BJ (cell line): Measurements from ENCODE around the gene FGFR3. TPM values are rescaled to one million over a fixed set of nuclear protein-coding genes. Genes with fewer than 3 reads are reported as not detected.

Source experiments
- CTCF ChIA-PET: fragments of 350-600 bp; formaldehyde crosslinking; extraction: SDS; loops from one replicate; lab custom pipeline; 2021; ENCODE audit warnings: antibody characterized with exemption, inconsistent platforms; lab: Yijun Ruan, JAX
- POLR2A ChIA-PET: fragments of 300-600 bp; sonication (Branson Sonifier 250); formaldehyde crosslinking; extraction: SDS; loops from one replicate; lab custom pipeline; 2021; ENCODE audit warnings: antibody characterized with exemption; lab: Charles Lee
- DNase-seq: peaks from one replicate; pipeline ENCODE4 v3.0.0-alpha.2; 2011; ENCODE audit warnings: low read depth
- H3K27me3 ChIP-seq: 2 replicates; pipeline ENCODE4 v1.6.0; 2011; ENCODE audit warnings: low read length; ENCODE audit not compliant: control insufficient read depth, insufficient read depth
- H3K36me3 ChIP-seq: 2 replicates; pipeline ENCODE4 v1.5.1; 2011; ENCODE audit warnings: low read length; ENCODE audit not compliant: control insufficient read depth, insufficient read depth
- H3K4me3 ChIP-seq: 2 replicates; pipeline ENCODE4 v1.5.1; 2011; ENCODE audit warnings: low read depth, mild to moderate bottlenecking, control low read depth, low read length
- polyA plus RNA-seq: library from polyadenylated mRNA; depleted of rRNA; stranded (reverse); fragments of >200 nt; gene quantifications from 2 replicates; pipeline ENCODE4 v1.2.3, GENCODE V29; 2011
- TF ChIP-seq, protein P1 (sequence below): IDR thresholded peaks from 2 replicates; pipeline ENCODE4 v1.5.1; 2011; ENCODE audit warnings: low read depth, mild to moderate bottlenecking, control low read depth, inconsistent platforms, low read length, moderate library complexity; ENCODE audit not compliant: insufficient read depth

The FGFR3 gene
- polyA plus RNA-seq, 1 experiment: 1.0 TPM

DNA sequence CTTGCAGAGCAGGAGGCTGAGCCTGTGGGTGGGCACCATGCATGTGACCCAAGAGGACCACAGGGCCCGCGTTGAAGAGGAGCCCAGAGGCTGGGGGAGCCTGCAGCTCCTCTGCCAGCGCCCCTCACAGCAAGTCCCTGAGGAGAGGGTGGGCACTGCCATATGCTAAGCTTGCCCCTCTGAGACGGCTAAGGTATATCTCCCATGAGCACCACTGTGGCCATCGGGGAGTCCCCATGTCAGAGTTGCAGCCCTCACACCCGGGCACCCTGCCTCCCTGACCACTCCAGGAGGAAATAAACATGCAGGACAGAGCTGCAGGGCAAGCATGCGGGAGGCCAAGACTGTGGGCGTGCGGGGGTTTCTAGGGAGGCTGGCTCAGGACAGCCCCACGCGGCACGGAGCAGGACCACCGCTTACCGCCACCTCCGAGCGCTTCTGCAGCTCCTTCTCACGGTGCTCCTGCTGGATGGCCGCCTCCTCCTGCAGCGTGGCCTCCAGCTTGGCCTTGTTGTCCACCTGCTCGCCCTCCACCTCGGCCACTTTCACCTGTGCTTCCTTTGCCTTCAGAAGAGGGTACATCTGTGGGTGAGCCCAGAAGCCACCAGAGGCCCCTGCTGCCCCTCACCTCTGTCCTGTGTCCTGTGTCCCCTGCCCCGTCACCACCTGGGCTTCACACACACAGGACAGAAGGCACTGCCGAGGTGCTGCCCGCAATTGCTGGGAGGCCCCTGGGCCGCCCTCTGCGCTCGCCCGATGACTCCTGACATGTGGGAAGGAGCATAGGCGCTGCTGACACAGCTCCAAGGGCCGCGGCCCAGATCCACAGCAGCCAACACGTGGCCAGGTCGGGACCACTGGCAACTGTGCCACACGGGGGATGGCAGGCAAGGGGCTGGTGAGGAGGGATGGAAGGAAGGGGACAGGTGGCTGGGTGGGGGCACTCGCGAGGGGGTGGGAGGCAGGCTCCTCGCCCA, 29.8 kb downstream of the FGFR3 start:
- ChIA-PET POLR2A (no interaction called here), CTCF (interaction anchor here (1.4 to 1.6 kb wide), 3 partner anchors 14 to 76 kb away, joined by 3 to 6 read pairs (median 3); no protein-coding TSS in a partner anchor)
- TF ChIP-seq, protein P1, sequence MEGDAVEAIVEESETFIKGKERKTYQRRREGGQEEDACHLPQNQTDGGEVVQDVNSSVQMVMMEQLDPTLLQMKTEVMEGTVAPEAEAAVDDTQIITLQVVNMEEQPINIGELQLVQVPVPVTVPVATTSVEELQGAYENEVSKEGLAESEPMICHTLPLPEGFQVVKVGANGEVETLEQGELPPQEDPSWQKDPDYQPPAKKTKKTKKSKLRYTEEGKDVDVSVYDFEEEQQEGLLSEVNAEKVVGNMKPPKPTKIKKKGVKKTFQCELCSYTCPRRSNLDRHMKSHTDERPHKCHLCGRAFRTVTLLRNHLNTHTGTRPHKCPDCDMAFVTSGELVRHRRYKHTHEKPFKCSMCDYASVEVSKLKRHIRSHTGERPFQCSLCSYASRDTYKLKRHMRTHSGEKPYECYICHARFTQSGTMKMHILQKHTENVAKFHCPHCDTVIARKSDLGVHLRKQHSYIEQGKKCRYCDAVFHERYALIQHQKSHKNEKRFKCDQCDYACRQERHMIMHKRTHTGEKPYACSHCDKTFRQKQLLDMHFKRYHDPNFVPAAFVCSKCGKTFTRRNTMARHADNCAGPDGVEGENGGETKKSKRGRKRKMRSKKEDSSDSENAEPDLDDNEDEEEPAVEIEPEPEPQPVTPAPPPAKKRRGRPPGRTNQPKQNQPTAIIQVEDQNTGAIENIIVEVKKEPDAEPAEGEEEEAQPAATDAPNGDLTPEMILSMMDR: no peak
- Histone ChIP-seq H3K36me3 (peaks cover 37% of the 10 kb centered on the region), H3K4me3 (no peak overlapping the region), H3K27me3 (no peaks in the 10 kb centered on the region)
- no peak for DNase-seq

DNA sequence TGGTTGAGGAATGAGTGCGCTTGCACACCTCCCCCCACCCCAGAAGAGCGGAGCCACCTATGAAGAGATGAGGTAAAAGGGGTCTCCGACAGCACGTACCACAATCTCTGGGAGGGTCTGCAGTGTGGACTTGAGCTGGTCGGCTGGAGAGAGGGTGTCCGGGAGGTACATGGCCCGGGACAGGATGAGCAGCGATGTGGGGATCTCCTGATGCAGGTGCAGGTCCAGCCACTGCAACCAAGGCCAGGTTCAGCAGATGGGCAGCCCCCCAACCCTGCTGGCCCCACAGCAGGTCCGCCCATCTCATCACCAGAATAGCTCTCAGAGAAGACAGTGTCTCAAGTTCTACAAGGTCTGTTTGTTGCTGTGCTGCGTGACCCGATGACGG, 30.4 kb downstream of the FGFR3 start:
- no peak for DNase-seq
- ChIA-PET CTCF (interaction anchor here (1.6 kb wide), 1 partner anchor 75 kb away, joined by 3 read pairs; no protein-coding TSS in a partner anchor), POLR2A (no interaction called here)
- Histone ChIP-seq H3K4me3 (no peak overlapping the region), H3K36me3 (peaks cover 37% of the 10 kb centered on the region), H3K27me3 (no peaks in the 10 kb centered on the region)
- TF ChIP-seq, protein P1: no peak

DNA sequence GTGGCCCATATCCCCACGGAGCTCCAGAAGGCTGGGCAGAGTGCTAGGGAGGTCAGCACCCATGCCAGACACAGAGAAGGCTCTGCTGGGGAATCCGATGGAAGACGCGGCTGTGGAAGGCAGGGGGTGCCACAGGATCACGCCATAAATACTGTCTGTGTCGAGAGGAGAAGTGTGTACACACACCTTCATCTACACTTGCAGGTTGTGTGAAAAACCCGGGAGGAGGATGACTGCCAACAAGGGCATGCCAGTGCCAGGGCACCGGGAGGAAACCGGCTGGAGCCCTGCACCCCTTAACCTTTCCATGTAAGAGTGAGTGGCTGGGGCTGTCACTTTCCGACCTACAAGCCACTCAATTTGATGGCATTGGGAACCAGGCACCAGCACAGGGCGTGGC, 31.7 kb downstream of the FGFR3 start:
- TF ChIP-seq, protein P1: no peak

DNA sequence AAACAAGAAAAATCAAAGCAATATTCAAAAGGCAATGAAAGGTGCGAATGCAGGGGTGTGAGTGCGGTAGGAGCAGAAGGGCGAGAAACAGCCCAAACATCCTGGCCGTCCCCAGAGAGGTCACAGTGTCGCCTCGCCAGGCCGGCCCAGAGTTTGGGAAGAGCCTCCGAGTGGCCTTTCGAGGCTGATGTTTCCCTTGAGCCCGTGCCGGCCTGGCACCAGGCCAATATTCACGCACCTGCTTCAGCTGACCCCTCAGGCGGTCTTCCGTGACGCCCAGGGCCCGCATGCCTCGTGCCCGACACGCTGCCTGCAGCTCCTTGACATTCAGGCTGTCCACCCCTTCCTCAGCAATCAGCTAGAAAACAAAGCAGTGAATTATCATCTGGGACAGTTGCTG, 32.2 kb downstream of the FGFR3 start:
- POLR2A ChIA-PET: no interaction called here
- CTCF ChIA-PET: interaction anchor here (1.5 kb wide), 1 partner anchor 73 kb away, joined by 6 read pairs; no protein-coding TSS in a partner anchor
- no peak for DNase-seq
- TF ChIP-seq, protein P1: no peak
- peaks cover 34% of the 10 kb centered on the region for H3K36me3 ChIP-seq
- H3K27me3 ChIP-seq: no peaks in the 10 kb centered on the region
- H3K4me3 ChIP-seq: no peak overlapping the region

More for the DNA sequence above, 31.7 kb downstream of the FGFR3 start:
- ChIA-PET POLR2A (no interaction called here), CTCF (no interaction called here)
- Histone ChIP-seq H3K27me3 (no peaks in the 10 kb centered on the region), H3K36me3 (peaks cover 35% of the 10 kb centered on the region), H3K4me3 (no peak overlapping the region)
- no peak for DNase-seq

DNA sequence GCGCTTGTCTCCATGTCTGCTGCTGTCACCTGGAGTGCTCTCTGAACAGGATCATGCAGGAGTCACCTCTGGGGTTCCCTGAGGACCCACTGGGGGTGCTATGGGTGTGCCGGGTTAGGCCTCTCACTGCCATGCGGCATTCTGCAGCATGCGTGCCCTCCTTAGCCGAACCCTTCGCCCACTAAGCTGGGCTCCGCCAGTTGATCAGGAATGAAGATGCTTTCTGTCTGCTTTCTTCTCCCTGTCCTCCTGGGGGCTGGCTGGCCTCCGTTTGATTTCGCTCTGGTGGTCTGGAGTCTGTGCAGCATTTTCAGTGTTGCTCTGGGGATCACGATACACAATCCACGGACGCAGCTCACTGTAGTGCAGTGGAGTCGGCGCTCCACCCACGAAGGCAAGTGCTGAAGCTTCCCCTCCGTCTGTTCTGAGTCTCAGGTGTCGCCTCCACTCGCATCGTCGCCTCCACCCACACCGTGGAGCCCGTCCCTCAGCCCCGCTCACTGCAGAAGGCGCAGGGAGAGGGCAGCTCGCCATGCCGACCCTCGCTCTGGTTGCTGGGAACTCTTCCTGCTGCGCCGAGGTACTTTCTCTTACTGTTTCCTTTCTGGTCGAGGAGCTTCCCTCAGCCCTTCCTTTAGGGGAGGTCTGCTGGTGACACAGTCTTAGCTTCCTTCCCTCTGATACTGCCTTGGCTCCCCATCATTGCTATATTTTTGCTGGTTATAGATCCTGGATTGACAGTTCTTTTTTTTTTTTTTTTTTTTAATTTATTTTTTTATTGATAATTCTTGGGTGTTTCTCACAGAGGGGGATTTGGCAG, 33.6 kb downstream of the FGFR3 start:
- Histone ChIP-seq H3K36me3 (peaks cover 39% of the 10 kb centered on the region), H3K27me3 (no peaks in the 10 kb centered on the region), H3K4me3 (no peak overlapping the region)
- no peak for DNase-seq
- ChIA-PET POLR2A (no interaction called here), CTCF (interaction anchor here (0.7 to 1.5 kb wide), 4 partner anchors 16 to 133 kb away, joined by 3 to 6 read pairs (median 4); no protein-coding TSS in a partner anchor)
- TF ChIP-seq, protein P1: no peak
